ENCODE data around the gene PRAC1.

GRCh38 chr17:48760411-48760810 is 38.1 kb upstream of the PRAC1 start:
- TF ChIP-seq, protein P1, sequence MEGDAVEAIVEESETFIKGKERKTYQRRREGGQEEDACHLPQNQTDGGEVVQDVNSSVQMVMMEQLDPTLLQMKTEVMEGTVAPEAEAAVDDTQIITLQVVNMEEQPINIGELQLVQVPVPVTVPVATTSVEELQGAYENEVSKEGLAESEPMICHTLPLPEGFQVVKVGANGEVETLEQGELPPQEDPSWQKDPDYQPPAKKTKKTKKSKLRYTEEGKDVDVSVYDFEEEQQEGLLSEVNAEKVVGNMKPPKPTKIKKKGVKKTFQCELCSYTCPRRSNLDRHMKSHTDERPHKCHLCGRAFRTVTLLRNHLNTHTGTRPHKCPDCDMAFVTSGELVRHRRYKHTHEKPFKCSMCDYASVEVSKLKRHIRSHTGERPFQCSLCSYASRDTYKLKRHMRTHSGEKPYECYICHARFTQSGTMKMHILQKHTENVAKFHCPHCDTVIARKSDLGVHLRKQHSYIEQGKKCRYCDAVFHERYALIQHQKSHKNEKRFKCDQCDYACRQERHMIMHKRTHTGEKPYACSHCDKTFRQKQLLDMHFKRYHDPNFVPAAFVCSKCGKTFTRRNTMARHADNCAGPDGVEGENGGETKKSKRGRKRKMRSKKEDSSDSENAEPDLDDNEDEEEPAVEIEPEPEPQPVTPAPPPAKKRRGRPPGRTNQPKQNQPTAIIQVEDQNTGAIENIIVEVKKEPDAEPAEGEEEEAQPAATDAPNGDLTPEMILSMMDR (IDR thresholded peaks at IDR 0.05), result no peak
- no peak for TF ChIP-seq EZH2 (IDR thresholded peaks at IDR 0.05; ENCODE audit: borderline replicate concordance, insufficient read depth, low read depth, low read length, poor library complexity, severe bottlenecking)
